Pancreas (tissue), 10 donors: Measurements from ENCODE around the gene NDUFS4. TPM values are rescaled to one million over a fixed set of nuclear protein-coding genes. Genes with fewer than 3 reads are reported as not detected.

Experiments
- ATAC-seq, 4 donors: fragments of 200-7000 bp; cut with Tn5 transposase; one replicate each; pipeline versions ENCODE4 v1.8.0 to v1.9.1; 2020; ENCODE audit warnings: mild to moderate bottlenecking in 4 of 4, moderate library complexity in 4 of 4
- DNase-seq, 6 donors: peaks; one replicate each; pipeline ENCODE4 v3.0.0-alpha.2; 2020
- FAIRE-seq: peaks from 2 replicates; lab custom pipeline; 2012; peaks lifted over from hg19 to GRCh38; lab: Jason Lieb, UNC
- H3K27ac ChIP-seq, 4 donors: fragments of 200-600 bp; sonication (generic); 1 replicate in 3 of 4; 2 replicates in 1 of 4; pipeline versions ENCODE4 v1.5.0 to v1.8.0; 2020
- H3K27me3 ChIP-seq, 4 donors: fragments of 200-600 bp; one replicate each; pipeline ENCODE4 v1.8.0; 2021
- H3K36me3 ChIP-seq, 3 donors: fragments of 200-600 bp; sonication (generic) in 1 of 3; one replicate each; pipeline versions ENCODE4 v1.5.0 to v1.8.0; 2020 to 2021
- H3K4me1 ChIP-seq, 3 donors: fragments of 200-600 bp; one replicate each; pipeline ENCODE4 v1.8.0; 2021
- H3K4me3 ChIP-seq, 4 donors: fragments of 200-600 bp; sonication (generic) in 2 of 4; one replicate each; pipeline versions ENCODE4 v1.5.0 to v1.8.0; 2020 to 2021
- H3K9me3 ChIP-seq, 4 donors: fragments of 200-600 bp; one replicate each; pipeline ENCODE4 v1.8.0; 2021
- CTCF ChIP-seq, 4 donors: fragments of 200-600 bp; sonication (generic) in 3 of 4; IDR thresholded peaks; one replicate each; pipeline versions ENCODE4 v1.5.0 to v1.8.0; 2021; ENCODE audit warnings: antibody characterized with exemption in 4 of 4
- WGBS, 2 donors: extraction: QIAGEN DNeasy Blood & Tissue Kit; methylation state at CpG; one replicate each; pipeline ENCODE4 v1.1.7; 2013; 5-methylcytosine and 5-hydroxymethylcytosine counted together
- intact Hi-C, 3 donors: fragments of 100-400 bp; cut with DNase I; formaldehyde crosslinking; loops; one replicate each; pipeline versions ENCODE4 v1.11.1 to v1.14.2; 2022
- polyA plus RNA-seq, 2 donors: library from polyadenylated mRNA; stranded (reverse); fragments of 200-250 nt; gene quantifications; one replicate each; pipeline ENCODE4 v1.2.3, GENCODE V29; 2013
- total RNA-seq, 6 donors: library from RNA; stranded (reverse); fragmentation: NEBNext Ultra II Directional in 4 of 6; extraction: Animal tissue kit (Norgen Biotek cat#: 25700) in 4 of 6; gene quantifications; one replicate each; pipeline versions ENCODE4 v1.2.1 to v1.2.4, GENCODE V29; 2021 to 2023
- donor health status: healthy with polysubstance abuse.
- donor health status: DM: no; HTN: no; CAD: no; lungs with moderate emphysema.
- donor health status: DM: no; HTN: no; CAD: no.
- donor health status: control.
- donor health status: control.
- donor health status: Bipolar disorder and iron deficiency.
- donor health status: DM: yes; HTN: yes; CAD: no.
- donor health status: DM: no; HTN: no; CAD: no.
- donor health status: DM: no; HTN: no; CAD: no.
- donor health status: DM: yes; HTN: yes; CAD: no.

NDUFS4 gene
- total and polyA plus RNA-seq, 8 donors: 17.8 to 45.4 (median 22.3) TPM

GRCh38 chr5:53557386-53557785 is 3.1 kb upstream of the NDUFS4 start:
- Histone ChIP-seq H3K27ac (no peak overlapping the region), H3K4me1 (peaks cover 5 to 16% (median 12%) of the 10 kb centered on the region in 3 donors), H3K27me3 (no peaks in the 10 kb centered on the region), H3K9me3 (no peaks in the 10 kb centered on the region), H3K4me3 (no peak overlapping the region), H3K36me3 (no peaks in the 10 kb centered on the region)
- no peak for TF ChIP-seq CTCF (IDR thresholded peaks at IDR 0.05)
- intact Hi-C loops: no loop called here
- DNase-seq: no peak
- ATAC-seq: no peak
- 71 to 86% methylated on average over 2 of the region's 2 CpGs for WGBS, 2 donors
- no peak for FAIRE-seq

GRCh38 chr5:53558966-53559365 is 1.5 kb upstream of the NDUFS4 start:
- no peak for TF ChIP-seq CTCF (IDR thresholded peaks at IDR 0.05)
- no peak overlapping the region for H3K4me3 ChIP-seq
- H3K36me3 ChIP-seq: no peaks in the 10 kb centered on the region
- no peak overlapping the region for H3K27ac ChIP-seq
- ATAC-seq (no peak), DNase-seq (no peak), FAIRE-seq (no peak)
- H3K4me1 ChIP-seq: peaks cover 5 to 16% (median 15%) of the 10 kb centered on the region in 3 donors
- intact Hi-C loops: no loop called here
- H3K9me3 ChIP-seq: no peaks in the 10 kb centered on the region
- H3K27me3 ChIP-seq: no peaks in the 10 kb centered on the region

GRCh38 chr5:53560028-53560427 is 411 bp upstream of the NDUFS4 start:
- Histone ChIP-seq H3K9me3 (no peaks in the 10 kb centered on the region), H3K27ac (peak overlapping the region in 3 of 4 donors; percentile 67 to 86 (median 82)), H3K36me3 (no peaks in the 10 kb centered on the region), H3K4me3 (peak overlapping the region; percentile 50 to 80 (median 73)), H3K4me1 (peaks cover 5 to 16% (median 15%) of the 10 kb centered on the region in 3 donors), H3K27me3 (no peaks in the 10 kb centered on the region)
- 9 to 15% methylated on average over 5 of the region's 5 CpGs for WGBS, 2 donors
- no peak for FAIRE-seq
- no peak for DNase-seq
- intact Hi-C loops: no loop called here
- TF ChIP-seq CTCF (IDR thresholded peaks at IDR 0.05): no peak
- ATAC-seq: peak in 3 of 4 donors; percentile 45 to 62 (median 61)

- DNase-seq (no peak), FAIRE-seq (no peak), ATAC-seq (no peak)
- Histone ChIP-seq H3K27ac (no peak overlapping the region), H3K27me3 (no peaks in the 10 kb centered on the region), H3K9me3 (no peaks in the 10 kb centered on the region), H3K36me3 (no peaks in the 10 kb centered on the region), H3K4me3 (no peak overlapping the region), H3K4me1 (peaks cover 0 to 13% (median 12%) of the 10 kb centered on the region in 3 donors)
- intact Hi-C loops: no loop called here
- TF ChIP-seq CTCF (IDR thresholded peaks at IDR 0.05): no peak
These were observed 8.0 kb downstream of the NDUFS4 start for GRCh38 chr5:53568401-53568800.

GRCh38 chr5:53568871-53569270 is 8.4 kb downstream of the NDUFS4 start:
- peak; percentile 32 for FAIRE-seq

More at GRCh38 chr5:53568871-53569270, 8.4 kb downstream of the NDUFS4 start:
- 67 to 73% methylated on average over 1 of the region's 1 CpG for WGBS, 2 donors
- no peak for TF ChIP-seq CTCF (IDR thresholded peaks at IDR 0.05)
- Histone ChIP-seq H3K4me1 (peaks cover 0 to 13% (median 12%) of the 10 kb centered on the region in 3 donors), H3K9me3 (no peaks in the 10 kb centered on the region), H3K27me3 (no peaks in the 10 kb centered on the region), H3K36me3 (no peaks in the 10 kb centered on the region), H3K4me3 (no peak overlapping the region), H3K27ac (no peak overlapping the region)
- DNase-seq (no peak), ATAC-seq (no peak)
- intact Hi-C loops: no loop called here
